Esophagus muscularis mucosa (tissue), 4 donors: ENCODE results near the gene SLC52A3. TPM values are rescaled to one million over a fixed set of nuclear protein-coding genes. Genes with fewer than 3 reads are reported as not detected.
"Not testable (repeated sequence)": the region's sequence is repeated elsewhere in the genome, so short reads cannot be mapped to it uniquely, and the experiment has no call there.

ENCODE experiments used
- DNase-seq: peaks from one replicate; pipeline ENCODE4 v3.0.0-alpha.2; 2017; ENCODE audit errors: extremely low spot score
- H3K27ac ChIP-seq, 4 donors: fragments of 200-600 bp; sonication (generic); replicated peaks in 1 of 4; 1 replicate in 3 of 4; 2 replicates in 1 of 4; pipeline ENCODE4 v1.5.1; 2016 to 2019; ENCODE audit warnings: mild to moderate bottlenecking in 1 of 4
- H3K27me3 ChIP-seq, 4 donors: fragments of 200-600 bp; sonication (generic); one replicate each; pipeline versions ENCODE4 v1.5.1 to v1.6.0; 2016 to 2019
- H3K36me3 ChIP-seq, 4 donors: fragments of 200-600 bp; sonication (generic); one replicate each; pipeline ENCODE4 v1.5.1; 2016 to 2019
- H3K4me1 ChIP-seq, 4 donors: fragments of 200-600 bp; sonication (generic); one replicate each; pipeline ENCODE4 v1.5.1; 2016 to 2019
- H3K4me3 ChIP-seq, 4 donors: fragments of 200-600 bp; sonication (generic); 1 replicate in 2 of 4; 2 replicates in 2 of 4; pipeline ENCODE4 v1.5.1; 2016 to 2019; ENCODE audit warnings: mild to moderate bottlenecking in 4 of 4, moderate library complexity in 1 of 4
- H3K9me3 ChIP-seq, 4 donors: fragments of 200-600 bp; sonication (generic); 1 replicate in 3 of 4; 2 replicates in 1 of 4; pipeline ENCODE4 v1.5.1; 2016 to 2019
- EP300 ChIP-seq: sonication (generic); formaldehyde crosslinking; IDR thresholded peaks from one replicate; pipeline ENCODE4 v1.6.1; 2017; ENCODE audit warnings: antibody characterized with exemption
- POLR2A ChIP-seq: fragments of 450-650 bp; IDR thresholded peaks from one replicate; pipeline ENCODE4 v1.6.1; 2017; ENCODE audit warnings: antibody characterized with exemption, moderate library complexity, mild to moderate bottlenecking, low read depth
- POLR2AphosphoS5 ChIP-seq, 2 donors: sonication (generic); formaldehyde crosslinking; IDR thresholded peaks; one replicate each; pipeline ENCODE4 v1.6.1; 2017; ENCODE audit warnings: antibody characterized with exemption in 2 of 2
- WGBS: methylation state at CpG from one replicate; pipeline ENCODE4 v1.1.5; 2018; 5-methylcytosine and 5-hydroxymethylcytosine counted together
- intact Hi-C: fragments of 100-400 bp; cut with DNase I; formaldehyde crosslinking; loops from one replicate; pipeline ENCODE4 v1.15.1; 2023
- total RNA-seq, 4 donors: library from RNA; depleted of rRNA; stranded (reverse); fragments of >200 nt; gene quantifications; one replicate each; pipeline versions ENCODE4 v1.1.0 to v1.2.1, GENCODE V29; 2016
- TF ChIP-seq, protein P1 (sequence below), 3 experiments: fragments of 200-600 bp in 2 of 3; fragments of 450-650 bp in 1 of 3; sonication (generic) in 2 of 3; IDR thresholded peaks; one replicate each; pipeline ENCODE4 v1.5.1; 2017 to 2019; ENCODE audit warnings: antibody characterized with exemption in 3 of 3, mild to moderate bottlenecking in 2 of 3, moderate library complexity in 1 of 3

SLC52A3 gene
- 1 to 10 TPM in 3 of 4 donors, not detected in 1; 1.5 to 2.2 (median 1.7) TPM for total RNA-seq

DNA sequence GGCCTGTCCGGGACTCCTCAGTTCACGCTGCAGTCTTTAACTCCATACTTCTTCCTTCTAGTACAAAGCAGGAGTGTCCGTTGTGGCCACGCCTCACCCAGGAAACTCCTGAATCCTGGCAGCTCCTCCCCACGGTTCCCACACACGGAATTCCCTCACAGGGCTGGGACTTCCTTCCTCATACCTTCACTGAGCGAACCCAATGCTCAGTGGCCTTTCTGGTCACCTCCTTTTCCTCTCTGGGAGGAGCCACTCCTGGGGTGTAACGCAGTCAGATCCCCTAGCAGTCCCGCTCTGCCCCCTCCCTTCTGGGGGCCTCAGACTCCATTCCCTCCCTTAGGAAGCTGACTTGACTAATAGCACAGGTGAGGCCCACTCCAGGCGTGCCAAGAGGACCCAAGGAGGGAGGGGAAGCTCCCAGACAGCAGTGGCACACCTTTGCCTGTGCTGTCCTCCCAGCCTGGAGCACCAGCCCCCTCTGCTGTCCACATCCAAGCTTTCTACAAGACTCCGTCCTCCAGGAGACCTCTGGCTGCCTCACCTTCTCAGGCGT lies at the start of gene SLC52A3:
SLC52A3 (minus strand) TSS at position 75 of the 553 bp plus-strand sequence. CDS start 2,726 bp downstream, outside the sequence.
- intact Hi-C loops, result no loop called here
- DNase-seq, result no peak
- Histone ChIP-seq H3K4me3 (peak within 1 kb of the TSS in 3 of 4 donors; percentile 16 to 26 (median 24)), H3K4me1 (no peaks in the 10 kb centered on the region), H3K27me3 (peaks cover 0 to 34% (median 2%) of the 10 kb centered on the region in 4 donors), H3K36me3 (peaks cover 0 to 20% (median 0%) of the 10 kb centered on the region in 4 donors), H3K27ac (peak within 1 kb of the TSS in 1 of 4 donors; percentile 16), H3K9me3 (peaks cover 0 to 6% (median 2%) of the 10 kb centered on the region in 4 donors)
- TF ChIP-seq POLR2AphosphoS5 (IDR thresholded peaks at IDR 0.05) (peak; percentile 9 to 44), EP300 (no peak)
- TF ChIP-seq, protein P1, sequence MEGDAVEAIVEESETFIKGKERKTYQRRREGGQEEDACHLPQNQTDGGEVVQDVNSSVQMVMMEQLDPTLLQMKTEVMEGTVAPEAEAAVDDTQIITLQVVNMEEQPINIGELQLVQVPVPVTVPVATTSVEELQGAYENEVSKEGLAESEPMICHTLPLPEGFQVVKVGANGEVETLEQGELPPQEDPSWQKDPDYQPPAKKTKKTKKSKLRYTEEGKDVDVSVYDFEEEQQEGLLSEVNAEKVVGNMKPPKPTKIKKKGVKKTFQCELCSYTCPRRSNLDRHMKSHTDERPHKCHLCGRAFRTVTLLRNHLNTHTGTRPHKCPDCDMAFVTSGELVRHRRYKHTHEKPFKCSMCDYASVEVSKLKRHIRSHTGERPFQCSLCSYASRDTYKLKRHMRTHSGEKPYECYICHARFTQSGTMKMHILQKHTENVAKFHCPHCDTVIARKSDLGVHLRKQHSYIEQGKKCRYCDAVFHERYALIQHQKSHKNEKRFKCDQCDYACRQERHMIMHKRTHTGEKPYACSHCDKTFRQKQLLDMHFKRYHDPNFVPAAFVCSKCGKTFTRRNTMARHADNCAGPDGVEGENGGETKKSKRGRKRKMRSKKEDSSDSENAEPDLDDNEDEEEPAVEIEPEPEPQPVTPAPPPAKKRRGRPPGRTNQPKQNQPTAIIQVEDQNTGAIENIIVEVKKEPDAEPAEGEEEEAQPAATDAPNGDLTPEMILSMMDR (IDR thresholded peaks at IDR 0.05), result peak in 1 of 3 experiments; percentile 4
- 39% methylated on average over 8 of the region's 12 CpGs for whole genome bisulfite sequencing

DNA sequence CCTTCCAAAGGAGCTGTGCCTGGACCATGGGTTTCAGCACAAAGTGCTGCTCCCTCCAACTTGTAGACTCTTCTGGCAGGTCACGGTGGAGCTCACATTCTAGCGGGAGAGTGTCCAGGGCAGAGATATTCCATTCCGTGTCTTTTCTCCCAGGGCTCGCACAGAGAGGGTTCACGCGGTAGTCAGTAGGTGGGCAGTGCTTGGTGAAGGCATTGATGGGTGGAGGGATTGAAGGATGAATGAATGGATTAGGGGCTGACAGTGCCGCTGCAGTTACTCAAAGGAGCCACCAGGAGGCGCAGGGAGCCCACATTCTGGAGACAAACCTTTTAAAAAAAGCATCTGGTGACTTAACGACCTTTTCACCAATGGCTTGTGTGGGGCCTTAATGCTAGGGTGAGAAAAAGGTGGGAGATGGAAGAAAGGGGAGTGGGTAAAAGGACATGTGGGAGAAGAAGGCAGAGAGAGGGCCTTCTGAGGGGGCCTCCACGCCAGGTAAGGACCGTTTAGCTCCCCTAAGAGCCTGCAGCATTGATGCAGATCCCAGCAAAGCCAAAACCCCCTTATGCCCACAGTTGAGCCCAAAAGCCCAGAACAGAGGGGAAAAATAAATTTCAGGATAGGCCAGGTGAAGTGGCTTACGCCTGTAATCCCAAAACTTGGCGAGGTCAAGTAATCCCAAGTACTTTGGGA lies 47.8 kb upstream of the SLC52A3 start:
- H3K9me3 ChIP-seq, result no peaks in the 10 kb centered on the region
- H3K36me3 ChIP-seq, result no peaks in the 10 kb centered on the region
- no peak overlapping the region for H3K4me3 ChIP-seq
- peaks cover 0 to 6% (median 5%) of the 10 kb centered on the region in 4 donors for H3K4me1 ChIP-seq
- TF ChIP-seq, protein P1 (IDR thresholded peaks at IDR 0.05), result peak; percentile 95 to 99 (median 97)
- no peak for TF ChIP-seq POLR2AphosphoS5 (IDR thresholded peaks at IDR 0.05)
- DNase-seq, result no peak
- peaks cover 0 to 54% (median 2%) of the 10 kb centered on the region in 4 donors for H3K27me3 ChIP-seq
- no peak overlapping the region for H3K27ac ChIP-seq
- WGBS, result 29% methylated on average over 11 of the region's 13 CpGs
- intact Hi-C loops, result loop anchor here (1.0 to 5.0 kb wide), 3 partner anchors 140 to 396 kb away; no protein-coding TSS in a partner anchor

DNA sequence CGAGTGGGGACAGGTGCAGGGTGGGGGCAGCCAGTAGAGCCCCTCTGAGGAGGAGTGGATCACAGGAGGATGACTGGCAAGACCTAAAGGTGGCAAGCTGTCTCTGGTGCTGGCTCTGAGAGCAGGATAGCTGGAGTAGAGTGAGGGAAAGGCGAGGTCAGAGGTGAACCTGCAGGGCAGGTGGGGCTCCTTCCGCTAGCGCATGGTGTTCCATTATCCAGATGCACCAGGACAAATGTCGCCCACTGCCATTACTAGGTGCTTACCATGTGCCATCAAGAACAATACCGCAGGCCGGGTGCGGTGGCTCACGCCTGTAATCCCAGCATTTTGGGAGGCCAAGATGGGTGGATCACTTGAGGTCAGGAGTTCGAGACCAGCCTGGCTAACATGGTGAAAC lies 46.9 kb upstream of the SLC52A3 start:
- H3K27ac ChIP-seq, result no peak overlapping the region
- TF ChIP-seq POLR2A, result no peak
- TF ChIP-seq, protein P1 (IDR thresholded peaks at IDR 0.05), result no peak
- TF ChIP-seq EP300, result no peak
- TF ChIP-seq POLR2AphosphoS5 (IDR thresholded peaks at IDR 0.05), result no peak
- H3K27me3 ChIP-seq, result peaks cover 0 to 62% (median 2%) of the 10 kb centered on the region in 4 donors
- no peaks in the 10 kb centered on the region for H3K9me3 ChIP-seq
- H3K4me3 ChIP-seq, result no peak overlapping the region
- H3K36me3 ChIP-seq, result no peaks in the 10 kb centered on the region
- no peak for DNase-seq
- intact Hi-C loops, result loop anchor here (5.0 kb wide), 2 partner anchors 292 to 397 kb away; no protein-coding TSS in a partner anchor
- H3K4me1 ChIP-seq, result peaks cover 0 to 5% (median 2%) of the 10 kb centered on the region in 4 donors
- 87% methylated on average over 10 of the region's 10 CpGs for WGBS

GRCh38 chr20:813390-813789 lies 45.1 kb upstream of the SLC52A3 start:
- TF ChIP-seq POLR2A, result no peak
- TF ChIP-seq POLR2AphosphoS5 (IDR thresholded peaks at IDR 0.05), result no peak
- TF ChIP-seq, protein P1 (IDR thresholded peaks at IDR 0.05), result no peak
- TF ChIP-seq EP300, result no peak
- whole genome bisulfite sequencing, result 56% methylated on average over 8 of the region's 8 CpGs
- Histone ChIP-seq H3K4me1 (no peaks in the 10 kb centered on the region), H3K4me3 (no peak overlapping the region), H3K36me3 (no peaks in the 10 kb centered on the region), H3K9me3 (no peaks in the 10 kb centered on the region), H3K27ac (no peak overlapping the region), H3K27me3 (peaks cover 0 to 71% (median 2%) of the 10 kb centered on the region in 4 donors)
- intact Hi-C loops, result no loop called here
- DNase-seq, result no peak

DNA sequence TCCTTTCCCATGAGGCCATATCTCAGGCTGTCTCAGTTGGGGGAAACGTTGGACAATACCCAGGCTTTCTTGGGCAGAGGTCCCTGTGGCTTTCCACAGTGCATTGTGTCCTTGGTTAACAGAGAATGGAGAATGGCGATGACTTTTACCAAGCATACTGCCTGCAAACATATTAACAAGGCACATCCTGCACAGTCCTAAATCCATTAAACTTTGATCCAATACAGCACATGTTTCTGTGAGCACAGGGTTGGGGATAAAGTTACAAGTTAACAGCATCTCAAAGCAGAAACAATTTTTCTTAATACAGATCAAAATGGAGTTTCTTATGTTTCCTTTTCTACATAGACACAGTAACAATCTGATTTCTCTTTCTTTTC lies 44.1 kb upstream of the SLC52A3 start:
- intact Hi-C loops, H3K4me3 ChIP-seq, H3K4me1 ChIP-seq, DNase-seq, H3K27ac ChIP-seq, H3K9me3 ChIP-seq, H3K36me3 ChIP-seq: not testable (repeated sequence)
- 46% methylated on average over 2 of the region's 2 CpGs for WGBS
- H3K27me3 ChIP-seq, result peaks cover 0 to 71% (median 2%) of the 10 kb centered on the region in 4 donors

- H3K27ac ChIP-seq, H3K4me1 ChIP-seq, H3K36me3 ChIP-seq, H3K4me3 ChIP-seq, H3K9me3 ChIP-seq, intact Hi-C loops: not testable (repeated sequence)
- H3K27me3 ChIP-seq, result peaks cover 0 to 68% (median 2%) of the 10 kb centered on the region in 4 donors
- peak; percentile 83 for DNase-seq
- 75% methylated on average over 13 of the region's 13 CpGs for WGBS
Observed at GRCh38 chr20:811776-812434, 43.6 kb upstream of the SLC52A3 start.
